Testis (tissue), 2 donors: Measurements from ENCODE around the gene PRIM2.
"Not testable (repeated sequence)": the region's sequence is repeated elsewhere in the genome, so short reads cannot be mapped to it uniquely, and the experiment has no call there.

Source experiments
- POLR2A ChIP-seq: fragments of 450-650 bp; IDR thresholded peaks from one replicate; pipeline ENCODE4 v1.6.1; 2017; ENCODE audit warnings: antibody characterized with exemption, mild to moderate bottlenecking, moderate library complexity
- TF ChIP-seq, protein P1 (sequence below), 3 experiments: fragments of 450-650 bp in 2 of 3; fragments of 200-600 bp in 1 of 3; sonication (generic) in 1 of 3; IDR thresholded peaks; one replicate each; pipeline ENCODE4 v1.5.1; 2016 to 2019; ENCODE audit warnings: antibody characterized with exemption in 3 of 3, mild to moderate bottlenecking in 2 of 3, moderate library complexity in 1 of 3

DNA sequence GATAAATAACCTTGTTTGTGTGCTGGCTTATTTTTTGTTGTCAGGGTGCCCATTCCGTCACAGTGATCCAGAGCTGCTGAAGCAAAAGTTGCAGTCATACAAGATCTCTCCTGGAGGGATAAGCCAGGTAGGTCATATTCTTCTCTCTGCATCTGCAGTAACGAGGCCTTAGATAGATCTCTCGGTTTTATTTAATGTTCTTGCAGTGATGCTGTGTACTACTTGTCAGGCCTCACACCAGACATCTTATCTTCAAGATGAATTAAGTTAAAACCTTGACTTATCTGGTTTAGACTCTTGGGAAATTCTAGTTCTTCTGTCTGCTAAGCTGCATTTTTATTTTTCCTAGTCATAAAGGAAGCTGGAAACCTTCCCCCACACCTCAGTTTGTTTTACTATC, 288.9 kb downstream of the PRIM2 start:
- TF ChIP-seq, protein P1, sequence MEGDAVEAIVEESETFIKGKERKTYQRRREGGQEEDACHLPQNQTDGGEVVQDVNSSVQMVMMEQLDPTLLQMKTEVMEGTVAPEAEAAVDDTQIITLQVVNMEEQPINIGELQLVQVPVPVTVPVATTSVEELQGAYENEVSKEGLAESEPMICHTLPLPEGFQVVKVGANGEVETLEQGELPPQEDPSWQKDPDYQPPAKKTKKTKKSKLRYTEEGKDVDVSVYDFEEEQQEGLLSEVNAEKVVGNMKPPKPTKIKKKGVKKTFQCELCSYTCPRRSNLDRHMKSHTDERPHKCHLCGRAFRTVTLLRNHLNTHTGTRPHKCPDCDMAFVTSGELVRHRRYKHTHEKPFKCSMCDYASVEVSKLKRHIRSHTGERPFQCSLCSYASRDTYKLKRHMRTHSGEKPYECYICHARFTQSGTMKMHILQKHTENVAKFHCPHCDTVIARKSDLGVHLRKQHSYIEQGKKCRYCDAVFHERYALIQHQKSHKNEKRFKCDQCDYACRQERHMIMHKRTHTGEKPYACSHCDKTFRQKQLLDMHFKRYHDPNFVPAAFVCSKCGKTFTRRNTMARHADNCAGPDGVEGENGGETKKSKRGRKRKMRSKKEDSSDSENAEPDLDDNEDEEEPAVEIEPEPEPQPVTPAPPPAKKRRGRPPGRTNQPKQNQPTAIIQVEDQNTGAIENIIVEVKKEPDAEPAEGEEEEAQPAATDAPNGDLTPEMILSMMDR (IDR thresholded peaks at IDR 0.05): not testable (repeated sequence)
- TF ChIP-seq POLR2A: not testable (repeated sequence)
